Adrenal gland (tissue), 12 donors: ENCODE results near the gene KAT7. TPM values are rescaled to one million over a fixed set of nuclear protein-coding genes. Genes with fewer than 3 reads are reported as not detected.
A peak's percentile ranks its signal among the peaks of the same experiment; 100 is the strongest.

Experiments used
- DNase-seq, 7 donors: peaks; one replicate each; pipeline ENCODE4 v3.0.0-alpha.2; 2019 to 2020
- H3K27ac ChIP-seq, 5 donors: fragments of 200-600 bp; sonication (generic) in 4 of 5; 1 replicate in 3 of 5; 2 replicates in 2 of 5; pipeline versions ENCODE4 v1.5.1 to v1.8.0; 2016 to 2020; ENCODE audit warnings: mild to moderate bottlenecking in 1 of 5
- H3K27me3 ChIP-seq: fragments of 200-600 bp; 2 replicates; pipeline ENCODE4 v1.8.0; 2021
- H3K36me3 ChIP-seq, 2 donors: fragments of 200-600 bp; replicated peaks in 1 of 2; 1 replicate in 1 of 2; 2 replicates in 1 of 2; pipeline versions ENCODE4 v1.5.1 to v1.8.0; 2018 to 2022
- H3K4me1 ChIP-seq, 2 donors: fragments of 200-600 bp; replicated peaks in 1 of 2; 1 replicate in 1 of 2; 2 replicates in 1 of 2; pipeline versions ENCODE4 v1.5.1 to v1.8.0; 2018 to 2021
- H3K4me3 ChIP-seq, 4 donors: fragments of 200-600 bp; sonication (generic) in 3 of 4; one replicate each; pipeline ENCODE4 v1.5.1; 2016 to 2018
- H3K9me3 ChIP-seq, 3 donors: fragments of 200-600 bp; sonication (generic) in 1 of 3; replicated peaks in 1 of 3; 1 replicate in 2 of 3; 2 replicates in 1 of 3; pipeline versions ENCODE4 v1.5.1 to v1.8.0; 2016 to 2021
- CTCF ChIP-seq, 6 experiments: fragments of 450-650 bp in 4 of 6; fragments of 200-600 bp in 2 of 6; sonication (generic) in 1 of 6; IDR thresholded peaks; 1 replicate in 5 of 6; 2 replicates in 1 of 6; pipeline versions ENCODE4 v1.5.1 to v1.8.0; 2016 to 2021; ENCODE audit warnings: antibody characterized with exemption in 6 of 6, mild to moderate bottlenecking in 2 of 6, moderate library complexity in 1 of 6
- POLR2A ChIP-seq, 2 donors: fragments of 450-650 bp; IDR thresholded peaks; one replicate each; pipeline ENCODE4 v1.6.1; 2017; ENCODE audit warnings: antibody characterized with exemption in 2 of 2, mild to moderate bottlenecking in 2 of 2, moderate library complexity in 1 of 2
- WGBS, 4 donors: extraction: QIAGEN DNeasy Blood & Tissue Kit in 2 of 4; methylation state at CpG; one replicate each; pipeline versions ENCODE4 v1.1.5 to v1.1.7; 2013 to 2017; 5-methylcytosine and 5-hydroxymethylcytosine counted together
- intact Hi-C, 2 donors: fragments of 100-400 bp; cut with DNase I; formaldehyde crosslinking; loops; one replicate each; pipeline versions ENCODE4 v1.14.1 to v1.15.0; 2022 to 2023
- polyA plus RNA-seq, 3 donors: library from polyadenylated mRNA; stranded (reverse); fragments of 200-250 nt in 2 of 3; fragments of 350-450 nt in 1 of 3; fragmentation: Illumina TruSeq in 1 of 3; extraction: RNeasy Lipid Tissue Mini Kit (QIAGEN cat#74804) in 1 of 3; gene quantifications; one replicate each; pipeline ENCODE4 v1.2.3, GENCODE V29; 2013 to 2014
- total RNA-seq, 9 donors: library from RNA; depleted of rRNA in 4 of 9; stranded (reverse); fragments of >200 nt in 4 of 9; fragments of 120-200 nt in 1 of 9; fragmentation: NEBNext Ultra II Directional in 1 of 9; extraction: Animal tissue kit (Norgen Biotek cat#: 25700) in 1 of 9; gene quantifications; one replicate each; pipeline versions ENCODE4 v1.1.0 to v1.2.4, GENCODE V29; 2013 to 2023
- donor health status: healthy with polysubstance abuse.
- donor health status: Bipolar disorder and iron deficiency.
- donor health status: DM: yes; HTN: yes; CAD: no.
- donor health status: DM: no; HTN: no; CAD: no.
- donor health status: DM: no; HTN: no; CAD: no.
- donor health status: DM: yes; HTN: yes; CAD: no.

Gene KAT7
- total and polyA plus RNA-seq, 12 donors = 5.2 to 54.7 (median 39.8) TPM

GRCh38 chr17:49752508-49752907 is 36.0 kb upstream of the KAT7 start:
- no peak overlapping the region for H3K4me3 ChIP-seq
- intact Hi-C loops = no loop called here
- 76 to 85% (median 84%) methylated on average over 3 of the region's 3 CpGs for WGBS, 4 donors
- H3K9me3 ChIP-seq = no peaks in the 10 kb centered on the region
- H3K27me3 ChIP-seq = no peaks in the 10 kb centered on the region
- H3K27ac ChIP-seq = no peak overlapping the region
- TF ChIP-seq CTCF (IDR thresholded peaks at IDR 0.05) = no peak
- TF ChIP-seq POLR2A (IDR thresholded peaks at IDR 0.05) = no peak
- no peaks in the 10 kb centered on the region for H3K4me1 ChIP-seq
- H3K36me3 ChIP-seq = no peaks in the 10 kb centered on the region
- DNase-seq = no peak

GRCh38 chr17:49753959-49754391 is 34.5 kb upstream of the KAT7 start:
- no peaks in the 10 kb centered on the region for H3K27me3 ChIP-seq
- TF ChIP-seq CTCF (IDR thresholded peaks at IDR 0.05) = no peak
- H3K9me3 ChIP-seq = no peaks in the 10 kb centered on the region
- no peaks in the 10 kb centered on the region for H3K36me3 ChIP-seq
- WGBS, 4 donors = 75 to 88% (median 79%) methylated on average over 8 of the region's 8 CpGs
- no peak overlapping the region for H3K4me3 ChIP-seq
- intact Hi-C loops = no loop called here
- DNase-seq = no peak
- H3K4me1 ChIP-seq = no peaks in the 10 kb centered on the region
- H3K27ac ChIP-seq = no peak overlapping the region

GRCh38 chr17:49755663-49756283 is 32.7 kb upstream of the KAT7 start:
- intact Hi-C loops = no loop called here
- DNase-seq = no peak
- Histone ChIP-seq H3K9me3 (no peaks in the 10 kb centered on the region), H3K4me3 (no peak overlapping the region), H3K4me1 (no peaks in the 10 kb centered on the region), H3K27ac (no peak overlapping the region), H3K27me3 (no peaks in the 10 kb centered on the region), H3K36me3 (no peaks in the 10 kb centered on the region)
- WGBS, 4 donors = 85 to 91% (median 89%) methylated on average over 4 of the region's 4 CpGs
- TF ChIP-seq POLR2A (IDR thresholded peaks at IDR 0.05) = no peak
- no peak for TF ChIP-seq CTCF (IDR thresholded peaks at IDR 0.05)

- Histone ChIP-seq H3K36me3 (no peaks in the 10 kb centered on the region), H3K27ac (peak overlapping the region in 2 of 5 donors; percentile 17 to 21), H3K4me3 (no peak overlapping the region), H3K27me3 (no peaks in the 10 kb centered on the region), H3K9me3 (no peaks in the 10 kb centered on the region), H3K4me1 (no peaks in the 10 kb centered on the region)
- no peak for DNase-seq
- 87 to 95% (median 92%) methylated on average over 8 to 9 of the region's 9 CpGs for WGBS, 4 donors
- TF ChIP-seq POLR2A (IDR thresholded peaks at IDR 0.05) = no peak
- intact Hi-C loops = no loop called here
These were observed 31.9 kb upstream of the KAT7 start for GRCh38 chr17:49756323-49757150.
